Trophoblast cell (in vitro differentiated cells and primary cell): ENCODE results near the gene IL32.

Experiments used
- DNase-seq, 2 donors: peaks; one replicate each; pipeline ENCODE4 v3.0.0-alpha.2; 2016
- H2AFZ ChIP-seq: 2 replicates; pipeline ENCODE4 v1.6.1; 2013; ENCODE audit warnings: low read length, moderate library complexity, mild to moderate bottlenecking; ENCODE audit not compliant: insufficient read depth, poor library complexity
- H2AK5ac ChIP-seq: 2 replicates; pipeline ENCODE4 v1.6.1; 2013; ENCODE audit warnings: mild to moderate bottlenecking, low read length
- H2BK120ac ChIP-seq: 2 replicates; pipeline ENCODE4 v1.6.1; 2013; ENCODE audit warnings: low read length, mild to moderate bottlenecking, moderate library complexity; ENCODE audit not compliant: insufficient read depth, poor library complexity
- H2BK12ac ChIP-seq: 2 replicates; pipeline ENCODE4 v1.6.1; 2013; ENCODE audit warnings: mild to moderate bottlenecking, low read length, moderate library complexity
- H2BK5ac ChIP-seq: 2 replicates; pipeline ENCODE4 v1.6.1; 2013; ENCODE audit warnings: low read length, low read depth, moderate library complexity, mild to moderate bottlenecking; ENCODE audit not compliant: poor library complexity
- H3K14ac ChIP-seq: 2 replicates; pipeline ENCODE4 v1.6.1; 2013; ENCODE audit warnings: mild to moderate bottlenecking, low read length
- H3K18ac ChIP-seq: 2 replicates; pipeline ENCODE4 v1.6.1; 2013; ENCODE audit warnings: mild to moderate bottlenecking, low read length
- H3K23ac ChIP-seq: 2 replicates; pipeline ENCODE4 v1.6.1; 2013; ENCODE audit warnings: low read length
- H3K27ac ChIP-seq: 2 replicates; pipeline ENCODE4 v1.5.1; 2013; ENCODE audit warnings: low read depth, mild to moderate bottlenecking, inconsistent platforms, low read length, moderate library complexity
- H3K27me3 ChIP-seq: 2 replicates; pipeline ENCODE4 v1.6.1; 2013; ENCODE audit warnings: inconsistent platforms, mild to moderate bottlenecking, low read length, moderate library complexity; ENCODE audit not compliant: insufficient read depth
- H3K36me3 ChIP-seq, 2 experiments: 1 replicate in 1 of 2; 2 replicates in 1 of 2; pipeline ENCODE4 v1.6.1; 2013; ENCODE audit warnings: low read length in 2 of 2, mild to moderate bottlenecking in 2 of 2, moderate library complexity in 1 of 2; ENCODE audit not compliant: insufficient read depth in 2 of 2, control insufficient read depth in 1 of 2
- H3K4ac ChIP-seq: 2 replicates; pipeline ENCODE4 v1.6.1; 2013; ENCODE audit warnings: low read depth, mild to moderate bottlenecking, low read length, moderate library complexity
- H3K4me1 ChIP-seq, 2 experiments: 1 replicate in 1 of 2; 2 replicates in 1 of 2; pipeline ENCODE4 v1.6.1; 2013; ENCODE audit warnings: low read length in 2 of 2, mild to moderate bottlenecking in 2 of 2, moderate library complexity in 1 of 2; ENCODE audit not compliant: insufficient read depth in 2 of 2, control insufficient read depth in 1 of 2
- H3K4me2 ChIP-seq: 2 replicates; pipeline ENCODE4 v1.6.1; 2013; ENCODE audit warnings: inconsistent platforms, mild to moderate bottlenecking, low read length, moderate library complexity
- H3K4me3 ChIP-seq: 2 replicates; pipeline ENCODE4 v1.5.1; 2013; ENCODE audit warnings: mild to moderate bottlenecking, low read depth, low read length, inconsistent platforms
- H3K79me1 ChIP-seq: one replicate; pipeline ENCODE4 v1.6.1; 2013; ENCODE audit warnings: low read length
- H3K79me2 ChIP-seq: 2 replicates; pipeline ENCODE4 v1.6.1; 2013; ENCODE audit warnings: low read length, mild to moderate bottlenecking; ENCODE audit not compliant: control insufficient read depth, insufficient read depth, poor library complexity
- H3K9ac ChIP-seq: 2 replicates; pipeline ENCODE4 v1.6.1; 2013; ENCODE audit warnings: mild to moderate bottlenecking, low read length
- H3K9me3 ChIP-seq: 2 replicates; pipeline ENCODE4 v1.6.1; 2013; ENCODE audit warnings: low read depth, mild to moderate bottlenecking, control low read depth, inconsistent platforms, low read length; ENCODE audit not compliant: insufficient read depth
- H4K12ac ChIP-seq: 2 replicates; pipeline ENCODE4 v1.6.1; 2013; ENCODE audit warnings: low read depth, mild to moderate bottlenecking, low read length, moderate library complexity
- H4K8ac ChIP-seq: 2 replicates; pipeline ENCODE4 v1.6.1; 2013; ENCODE audit warnings: low read depth, mild to moderate bottlenecking, low read length, moderate library complexity
- H4K91ac ChIP-seq: one replicate; pipeline ENCODE4 v1.6.1; 2013; ENCODE audit warnings: low read depth, mild to moderate bottlenecking, low read length, moderate library complexity
- WGBS: extraction: QIAGEN DNeasy Blood & Tissue Kit; methylation state at CpG from one replicate; pipeline ENCODE4 v1.1.7; 2013; ENCODE audit warnings: missing lambda C conversion rate; ENCODE audit not compliant: insufficient read length, insufficient coverage; ENCODE audit errors: extremely low coverage; 5-methylcytosine and 5-hydroxymethylcytosine counted together

IL32 gene

DNA sequence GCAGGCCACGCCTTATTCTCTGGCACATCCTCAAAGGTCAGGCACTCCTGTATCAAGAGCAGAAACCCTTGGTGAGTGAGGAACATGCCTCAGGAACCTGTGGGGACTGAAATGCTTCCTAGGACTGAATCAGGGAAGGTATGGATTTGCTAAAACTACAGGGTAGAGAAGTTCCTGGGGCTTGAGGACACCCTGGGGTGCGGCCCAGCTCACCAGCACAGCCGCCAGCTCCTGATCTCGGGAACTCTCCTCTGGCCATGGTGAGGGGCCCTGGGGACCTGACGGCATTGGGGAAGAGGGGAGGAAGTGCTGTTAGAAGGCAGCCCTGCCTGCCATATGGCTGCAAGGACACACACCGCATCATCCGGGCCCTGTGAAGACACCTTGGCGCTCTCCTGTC is 26.1 kb downstream of the IL32 start:
- Histone ChIP-seq H3K4me3 (no peak overlapping the region), H4K8ac (no peak overlapping the region), H3K79me2 (no peaks in the 10 kb centered on the region), H3K4ac (no peak overlapping the region), H4K91ac (no peak overlapping the region), H3K18ac (no peak overlapping the region), H3K27me3 (no peaks in the 10 kb centered on the region), H2AK5ac (no peak overlapping the region), H3K4me1 (no peaks in the 10 kb centered on the region), H3K36me3 (no peaks in the 10 kb centered on the region), H2AFZ (no peak overlapping the region), H2BK5ac (no peak overlapping the region), H3K9ac (no peak overlapping the region), H2BK120ac (no peak overlapping the region), H3K27ac (no peak overlapping the region), H3K9me3 (no peaks in the 10 kb centered on the region), H2BK12ac (no peak overlapping the region), H3K4me2 (no peak overlapping the region), H3K14ac (no peak overlapping the region), H4K12ac (no peak overlapping the region), H3K23ac (no peak overlapping the region), H3K79me1 (no peaks in the 10 kb centered on the region)
- no CpG with 5 or more reads among the region's 8 CpGs for WGBS
- no peak for DNase-seq

DNA sequence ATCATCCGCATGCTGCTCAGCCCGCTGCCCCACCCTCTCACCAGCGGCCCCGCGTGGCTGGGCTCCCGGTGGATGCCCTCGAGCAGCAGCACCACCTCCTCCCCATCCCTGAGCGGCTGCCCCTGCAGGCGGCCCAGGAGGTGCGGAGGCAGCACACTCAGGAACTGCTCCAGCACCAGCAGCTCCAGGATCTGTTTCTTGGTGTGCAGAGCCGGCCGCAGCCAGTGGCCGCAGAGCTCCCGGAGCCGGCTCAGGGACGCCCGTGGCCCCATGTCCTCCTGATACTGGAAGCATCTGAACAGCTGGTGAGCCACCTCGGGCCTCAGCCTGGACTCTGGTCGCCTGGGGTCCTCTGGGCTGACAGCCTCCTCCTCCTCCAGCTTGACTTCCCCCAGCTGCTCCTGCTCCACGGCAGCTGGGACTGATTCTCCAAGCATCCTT is 27.1 kb downstream of the IL32 start:
- DNase-seq = no peak
- H3K4me2 ChIP-seq = no peak overlapping the region
- no peak overlapping the region for H2BK12ac ChIP-seq
- no peak overlapping the region for H3K14ac ChIP-seq
- no peak overlapping the region for H3K18ac ChIP-seq
- H3K36me3 ChIP-seq = no peaks in the 10 kb centered on the region
- H2BK5ac ChIP-seq = no peak overlapping the region
- no peak overlapping the region for H3K27ac ChIP-seq
- H3K4me1 ChIP-seq = no peaks in the 10 kb centered on the region
- H3K4me3 ChIP-seq = no peak overlapping the region
- no peak overlapping the region for H2AFZ ChIP-seq
- no peak overlapping the region for H3K9ac ChIP-seq
- no peak overlapping the region for H2AK5ac ChIP-seq
- no peak overlapping the region for H3K23ac ChIP-seq
- no peaks in the 10 kb centered on the region for H3K27me3 ChIP-seq
- H3K4ac ChIP-seq = no peak overlapping the region
- no peak overlapping the region for H4K91ac ChIP-seq
- no peaks in the 10 kb centered on the region for H3K79me1 ChIP-seq
- H3K79me2 ChIP-seq = no peaks in the 10 kb centered on the region
- H2BK120ac ChIP-seq = no peak overlapping the region
- H4K12ac ChIP-seq = no peak overlapping the region
- no CpG with 5 or more reads among the region's 20 CpGs for WGBS
- H3K9me3 ChIP-seq = no peaks in the 10 kb centered on the region
- no peak overlapping the region for H4K8ac ChIP-seq

DNA sequence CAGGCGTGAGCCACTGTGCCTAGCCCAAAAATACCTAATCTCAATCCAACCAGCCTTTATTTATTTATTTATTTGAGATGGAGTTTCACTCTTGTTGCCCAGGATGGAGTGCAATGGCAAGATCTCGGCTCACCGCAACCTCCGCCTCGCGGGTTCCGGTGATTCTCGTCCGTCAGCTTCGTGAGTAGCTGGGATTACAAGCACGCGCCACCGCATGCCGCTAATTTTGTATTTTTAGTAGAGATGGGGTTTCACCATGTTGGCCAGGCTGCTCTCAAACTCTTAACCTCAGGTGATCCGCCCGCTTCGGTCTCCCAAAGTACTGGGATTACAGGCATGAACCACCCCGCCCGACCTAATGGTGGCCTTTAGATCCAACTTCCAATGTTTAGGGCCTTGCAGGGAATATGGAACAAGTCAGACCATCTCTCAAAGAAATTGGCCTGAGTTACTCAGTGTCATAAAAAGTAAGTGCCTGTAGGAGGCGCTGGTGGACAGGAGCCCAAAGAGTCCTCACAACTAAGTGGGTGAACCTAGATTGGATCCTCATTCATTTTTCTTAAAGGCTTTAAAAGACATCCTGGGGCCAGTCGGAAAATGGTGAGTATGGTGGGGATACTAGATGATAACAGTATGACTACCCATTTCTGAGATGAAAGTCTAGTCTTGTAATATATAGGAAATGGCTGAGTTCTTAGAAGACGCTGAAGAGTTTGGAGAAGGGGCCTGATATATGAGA is 29.0 kb downstream of the IL32 start:
- H4K91ac ChIP-seq = no peak overlapping the region
- H3K4me3 ChIP-seq = no peak overlapping the region
- no peak overlapping the region for H3K4me2 ChIP-seq
- H3K23ac ChIP-seq = no peak overlapping the region
- no peak overlapping the region for H3K27ac ChIP-seq
- H3K79me2 ChIP-seq = no peaks in the 10 kb centered on the region
- DNase-seq = peak; percentile 24 to 68
- no peak overlapping the region for H4K12ac ChIP-seq
- H3K9me3 ChIP-seq = peaks cover 2% of the 10 kb centered on the region
- no peaks in the 10 kb centered on the region for H3K36me3 ChIP-seq
- peaks cover under 1% of the 10 kb centered on the region for H3K79me1 ChIP-seq
- no peak overlapping the region for H2BK12ac ChIP-seq
- no peak overlapping the region for H2BK5ac ChIP-seq
- H3K14ac ChIP-seq = no peak overlapping the region
- no peak overlapping the region for H2AK5ac ChIP-seq
- H3K4ac ChIP-seq = no peak overlapping the region
- no CpG with 5 or more reads among the region's 22 CpGs for WGBS
- H3K9ac ChIP-seq = no peak overlapping the region
- peaks cover 4 to 9% of the 10 kb centered on the region in 2 experiments for H3K4me1 ChIP-seq
- H3K18ac ChIP-seq = no peak overlapping the region
- H4K8ac ChIP-seq = no peak overlapping the region
- H2BK120ac ChIP-seq = no peak overlapping the region
- H3K27me3 ChIP-seq = no peaks in the 10 kb centered on the region
- H2AFZ ChIP-seq = no peak overlapping the region

DNA sequence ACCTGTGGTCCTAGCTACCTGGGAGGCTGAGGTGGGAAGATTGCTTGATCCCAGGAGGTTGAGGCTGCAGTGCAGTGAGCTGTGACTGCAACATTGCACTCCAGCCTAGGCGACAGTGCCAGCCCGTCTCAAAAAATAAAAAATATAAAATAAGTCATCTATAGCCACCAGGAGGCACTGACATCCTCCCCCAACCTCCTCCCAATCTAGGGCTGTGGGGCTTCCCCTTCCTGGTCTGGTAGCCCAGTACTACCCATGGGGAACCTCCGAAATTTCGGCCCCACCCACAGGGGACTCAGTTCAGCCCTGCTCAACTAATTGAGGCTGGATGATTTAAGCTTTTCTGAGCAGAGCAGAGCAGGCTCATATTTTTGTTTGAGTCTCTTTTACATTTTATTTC is 30.4 kb downstream of the IL32 start:
- H3K4me2 ChIP-seq = no peak overlapping the region
- no peak overlapping the region for H2AK5ac ChIP-seq
- no peak overlapping the region for H3K4me3 ChIP-seq
- H3K4me1 ChIP-seq = peaks cover 9 to 13% of the 10 kb centered on the region in 2 experiments
- H3K9ac ChIP-seq = no peak overlapping the region
- H3K27me3 ChIP-seq = no peaks in the 10 kb centered on the region
- H3K23ac ChIP-seq = no peak overlapping the region
- H2BK5ac ChIP-seq = no peak overlapping the region
- H4K91ac ChIP-seq = no peak overlapping the region
- H3K79me2 ChIP-seq = no peaks in the 10 kb centered on the region
- H3K14ac ChIP-seq = no peak overlapping the region
- H2BK12ac ChIP-seq = no peak overlapping the region
- no peaks in the 10 kb centered on the region for H3K36me3 ChIP-seq
- DNase-seq = peak in 1 of 2 donors; percentile 24
- no peak overlapping the region for H3K4ac ChIP-seq
- no peak overlapping the region for H4K8ac ChIP-seq
- H4K12ac ChIP-seq = no peak overlapping the region
- H2BK120ac ChIP-seq = no peak overlapping the region
- H3K27ac ChIP-seq = no peak overlapping the region
- no peak overlapping the region for H2AFZ ChIP-seq
- WGBS = no CpG with 5 or more reads among the region's 4 CpGs
- peaks cover 6% of the 10 kb centered on the region for H3K79me1 ChIP-seq
- no peak overlapping the region for H3K18ac ChIP-seq
- H3K9me3 ChIP-seq = peaks cover 2% of the 10 kb centered on the region
